Smooth muscle cell (in vitro differentiated cells): ENCODE results near the gene SNRNP25. TPM values are rescaled to one million over a fixed set of nuclear protein-coding genes. Genes with fewer than 3 reads are reported as not detected.

Experiments
- DNase-seq: peaks from one replicate; lab custom pipeline; 2025; ENCODE audit not compliant: unreplicated experiment; lab: John Stamatoyannopoulos, UW
- H2AFZ ChIP-seq: fragments of 200-600 bp; sonication (generic); 2 replicates; pipeline ENCODE4 v1.6.0; 2016; ENCODE audit warnings: antibody characterized with exemption, low read depth, mild to moderate bottlenecking
- H3F3A ChIP-seq: fragments of 200-600 bp; sonication (generic); 2 replicates; pipeline ENCODE4 v1.6.0; 2017; ENCODE audit warnings: antibody characterized with exemption, low read depth
- H3K27ac ChIP-seq: fragments of 200-600 bp; sonication (generic); 2 replicates; pipeline ENCODE4 v1.5.1; 2016; ENCODE audit warnings: low read depth, mild to moderate bottlenecking
- H3K27me3 ChIP-seq: fragments of 200-600 bp; sonication (generic); 2 replicates; pipeline ENCODE4 v1.6.1; 2016; ENCODE audit warnings: low read depth, mild to moderate bottlenecking
- H3K36me3 ChIP-seq: fragments of 200-600 bp; sonication (generic); 2 replicates; pipeline ENCODE4 v1.5.1; 2016; ENCODE audit warnings: low read depth
- H3K4me1 ChIP-seq: fragments of 200-600 bp; sonication (generic); 2 replicates; pipeline ENCODE4 v1.5.1; 2016; ENCODE audit warnings: low read depth
- H3K4me2 ChIP-seq: fragments of 200-600 bp; sonication (generic); 2 replicates; pipeline ENCODE4 v1.6.0; 2016; ENCODE audit warnings: mild to moderate bottlenecking
- H3K4me3 ChIP-seq: fragments of 200-600 bp; sonication (generic); 2 replicates; pipeline ENCODE4 v1.5.1; 2016; ENCODE audit warnings: mild to moderate bottlenecking
- H3K79me2 ChIP-seq: fragments of 200-600 bp; sonication (generic); 2 replicates; pipeline ENCODE4 v1.6.0; 2016; ENCODE audit warnings: low read depth, mild to moderate bottlenecking
- H3K9ac ChIP-seq: fragments of 200-600 bp; sonication (generic); 2 replicates; pipeline ENCODE4 v1.6.0; 2016; ENCODE audit warnings: low read depth
- H3K9me3 ChIP-seq: fragments of 200-600 bp; sonication (generic); replicated peaks from 2 replicates; pipeline ENCODE4 v1.5.1; 2016; ENCODE audit warnings: low read depth
- H4K20me1 ChIP-seq: fragments of 200-600 bp; sonication (generic); 2 replicates; pipeline ENCODE4 v1.6.0; 2016; ENCODE audit warnings: low read depth
- WGBS: methylation state at CpG from one replicate; pipeline ENCODE4 v1.1.7; 2016; ENCODE audit warnings: low lambda C conversion rate; 5-methylcytosine and 5-hydroxymethylcytosine counted together
- polyA plus RNA-seq: library from polyadenylated mRNA; unstranded; fragments of >200 nt; fragmentation: Nextera tagmentation; extraction: Ambion mirVana; gene quantifications from 2 replicates; pipeline ENCODE4 v1.2.1, GENCODE V29; 2016
- total RNA-seq: library from RNA; depleted of rRNA; stranded (reverse); fragments of >200 nt; gene quantifications from 2 replicates; pipeline ENCODE4 v1.2.3, GENCODE V29; 2014
- TF ChIP-seq, protein P1 (sequence below): fragments of 200-600 bp; sonication (generic); IDR thresholded peaks from 2 replicates; pipeline ENCODE4 v1.5.1; 2017; ENCODE audit warnings: borderline replicate concordance, mild to moderate bottlenecking, antibody characterized with exemption; ENCODE audit not compliant: insufficient read depth, poor library complexity, severe bottlenecking

SNRNP25 gene
- total and polyA plus RNA-seq, 2 experiments from 2014 or later: 20.1 to 45.9 TPM

DNA sequence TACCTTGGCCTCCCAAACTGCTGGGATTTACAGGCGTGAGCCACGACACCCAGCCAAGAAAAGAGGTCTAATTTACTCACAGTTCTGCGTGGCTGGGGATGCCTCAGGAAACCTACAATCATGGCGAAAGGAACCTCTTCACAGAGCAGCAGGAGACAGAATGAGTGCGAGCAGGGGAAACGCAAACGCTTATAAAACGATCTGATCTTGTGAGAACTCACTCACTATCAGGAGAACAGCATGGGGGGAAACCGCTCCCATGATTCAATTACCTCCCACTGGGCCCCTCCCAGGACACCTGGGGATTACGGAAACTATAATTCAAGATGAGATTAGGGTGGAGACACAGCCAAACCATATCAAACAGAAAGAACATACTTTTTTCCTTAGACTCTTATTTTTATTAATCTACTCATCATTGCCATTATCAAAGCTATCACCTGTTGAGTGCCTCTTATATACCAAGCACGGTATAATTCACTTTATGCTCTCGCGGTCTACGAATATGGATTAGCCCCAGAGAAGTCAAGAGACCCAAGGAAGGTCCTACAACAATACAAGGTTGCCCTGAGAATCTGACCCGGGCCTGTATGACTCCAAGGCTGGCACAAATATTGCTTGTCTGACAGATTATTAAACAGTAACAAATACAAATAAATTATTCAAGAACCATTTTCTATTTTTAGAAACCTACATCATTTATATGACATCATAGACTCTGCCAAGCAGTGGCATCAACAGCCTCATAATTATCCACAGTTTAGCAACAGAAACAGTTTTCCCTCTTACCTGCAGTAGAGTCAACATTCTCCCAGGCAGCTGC, 2.6 kb upstream of the SNRNP25 start:
- peaks cover 3% of the 10 kb centered on the region for H4K20me1 ChIP-seq
- H3K9ac ChIP-seq: no peak overlapping the region
- no peaks in the 10 kb centered on the region for H3K27me3 ChIP-seq
- DNase-seq: no peak
- H3K4me1 ChIP-seq: peaks cover 6% of the 10 kb centered on the region
- no peaks in the 10 kb centered on the region for H3F3A ChIP-seq
- no peak overlapping the region for H3K4me3 ChIP-seq
- no peaks in the 10 kb centered on the region for H3K36me3 ChIP-seq
- no peaks in the 10 kb centered on the region for H3K9me3 ChIP-seq
- TF ChIP-seq, protein P1, sequence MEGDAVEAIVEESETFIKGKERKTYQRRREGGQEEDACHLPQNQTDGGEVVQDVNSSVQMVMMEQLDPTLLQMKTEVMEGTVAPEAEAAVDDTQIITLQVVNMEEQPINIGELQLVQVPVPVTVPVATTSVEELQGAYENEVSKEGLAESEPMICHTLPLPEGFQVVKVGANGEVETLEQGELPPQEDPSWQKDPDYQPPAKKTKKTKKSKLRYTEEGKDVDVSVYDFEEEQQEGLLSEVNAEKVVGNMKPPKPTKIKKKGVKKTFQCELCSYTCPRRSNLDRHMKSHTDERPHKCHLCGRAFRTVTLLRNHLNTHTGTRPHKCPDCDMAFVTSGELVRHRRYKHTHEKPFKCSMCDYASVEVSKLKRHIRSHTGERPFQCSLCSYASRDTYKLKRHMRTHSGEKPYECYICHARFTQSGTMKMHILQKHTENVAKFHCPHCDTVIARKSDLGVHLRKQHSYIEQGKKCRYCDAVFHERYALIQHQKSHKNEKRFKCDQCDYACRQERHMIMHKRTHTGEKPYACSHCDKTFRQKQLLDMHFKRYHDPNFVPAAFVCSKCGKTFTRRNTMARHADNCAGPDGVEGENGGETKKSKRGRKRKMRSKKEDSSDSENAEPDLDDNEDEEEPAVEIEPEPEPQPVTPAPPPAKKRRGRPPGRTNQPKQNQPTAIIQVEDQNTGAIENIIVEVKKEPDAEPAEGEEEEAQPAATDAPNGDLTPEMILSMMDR: no peak
- no peak overlapping the region for H3K4me2 ChIP-seq
- H3K27ac ChIP-seq: no peak overlapping the region
- H2AFZ ChIP-seq: no peak overlapping the region
- WGBS: 89% methylated on average over 15 of the region's 15 CpGs
- peaks cover 12% of the 10 kb centered on the region for H3K79me2 ChIP-seq

DNA sequence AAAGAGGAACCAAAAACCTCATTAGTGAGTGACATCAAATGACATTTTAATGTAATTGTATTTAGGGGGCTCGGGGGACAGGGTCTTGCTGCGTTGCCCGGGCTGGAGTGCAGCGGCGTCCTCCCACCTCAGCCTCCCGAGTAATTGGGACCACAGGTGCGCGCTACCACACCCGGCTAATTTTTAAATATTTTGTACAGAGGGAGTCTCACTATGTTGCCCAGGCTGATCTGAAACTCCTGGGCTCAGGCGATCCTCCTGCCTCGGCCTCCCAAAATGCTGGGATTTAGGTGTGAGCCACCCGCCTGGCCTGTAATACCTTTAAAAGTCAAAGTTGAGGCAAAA, 581 bp downstream of the SNRNP25 start:
- Histone ChIP-seq H3K79me2 (peaks cover 12% of the 10 kb centered on the region), H3K9ac (peak overlapping the region; percentile 74), H4K20me1 (peaks cover 3% of the 10 kb centered on the region), H3K9me3 (no peaks in the 10 kb centered on the region), H3K27me3 (no peaks in the 10 kb centered on the region), H3K4me3 (peak overlapping the region; percentile 68), H3K36me3 (no peaks in the 10 kb centered on the region), H3F3A (no peaks in the 10 kb centered on the region), H3K27ac (no peak overlapping the region), H2AFZ (no peak overlapping the region), H3K4me1 (peaks cover 6% of the 10 kb centered on the region), H3K4me2 (peak overlapping the region; percentile 97)
- DNase-seq: no peak
- 66% methylated on average over 12 of the region's 12 CpGs for WGBS
- TF ChIP-seq, protein P1: no peak

GRCh38 chr16:55571-56136, 2.0 kb downstream of the SNRNP25 start:
- Histone ChIP-seq H4K20me1 (peaks cover 3% of the 10 kb centered on the region), H2AFZ (no peak overlapping the region), H3K27me3 (no peaks in the 10 kb centered on the region), H3F3A (no peaks in the 10 kb centered on the region), H3K4me2 (no peak overlapping the region), H3K4me1 (peaks cover 6% of the 10 kb centered on the region), H3K36me3 (no peaks in the 10 kb centered on the region), H3K27ac (no peak overlapping the region), H3K9me3 (no peaks in the 10 kb centered on the region), H3K9ac (no peak overlapping the region), H3K79me2 (peaks cover 12% of the 10 kb centered on the region), H3K4me3 (no peak overlapping the region)
- WGBS: 95% methylated on average over 11 of the region's 11 CpGs
- no peak for DNase-seq
- TF ChIP-seq, protein P1: no peak
